GM11168 (cell line): ENCODE data around the gene TMSB10.

ENCODE experiments used
- in situ Hi-C: fragments of 300-500 bp; cut with MboI; formaldehyde crosslinking; loops from one replicate; pipeline ENCODE4 v1.12.0; 2022; ENCODE audit warnings: low sequenced_read_pairs; ENCODE audit not compliant: unreplicated experiment

TMSB10 gene

DNA sequence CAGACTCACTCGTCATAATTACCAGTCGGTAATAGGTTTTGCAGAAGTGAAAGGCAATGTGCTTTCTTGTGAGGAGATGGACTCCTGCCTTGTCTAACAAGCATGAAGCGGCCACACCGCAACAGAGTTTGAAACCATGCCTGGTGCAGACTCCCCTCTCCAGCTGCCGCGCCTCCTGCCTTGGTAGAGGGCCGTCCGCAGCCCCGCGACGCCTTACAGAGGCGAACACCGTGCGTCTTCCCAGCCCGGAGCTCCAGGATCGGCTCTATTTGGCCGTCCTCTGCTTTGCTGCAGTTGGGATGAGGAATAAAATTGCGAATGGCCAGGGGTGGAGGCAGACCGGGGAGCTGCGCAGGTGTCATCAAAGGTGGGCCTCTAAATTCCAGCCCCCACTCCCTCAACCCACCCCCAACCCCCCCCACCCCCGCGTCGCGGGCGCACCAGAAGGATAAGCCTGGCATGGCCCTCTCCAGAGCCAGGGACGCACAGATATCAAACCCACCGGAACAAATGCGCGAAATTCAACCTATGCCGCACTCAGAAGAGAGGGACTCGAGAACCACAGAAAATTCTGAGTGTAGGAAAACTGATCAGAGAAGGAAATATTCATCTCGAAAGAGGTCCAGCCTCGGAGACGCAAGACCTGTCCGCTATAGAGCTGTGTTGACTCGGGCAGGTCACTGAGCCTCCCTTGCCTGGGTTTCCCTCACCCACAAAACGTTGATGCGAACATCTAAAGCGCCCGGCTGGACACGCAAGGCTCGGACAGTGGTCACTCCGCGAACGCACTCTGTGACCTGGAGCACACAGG, 25.7 kb upstream of the TMSB10 start:
- in situ Hi-C loops, result no loop called here

GRCh38 chr2:84880395-84880644, 25.1 kb upstream of the TMSB10 start:
- in situ Hi-C loops, result no loop called here

- in situ Hi-C loops, result no loop called here
Measured at GRCh38 chr2:84880645-84881521, 24.6 kb upstream of the TMSB10 start, which contains the start of gene TRABD2A. Gene TRABD2A (minus strand): TSS chr2:84881084. CDS start chr2:84881039, 45 bp downstream.

DNA sequence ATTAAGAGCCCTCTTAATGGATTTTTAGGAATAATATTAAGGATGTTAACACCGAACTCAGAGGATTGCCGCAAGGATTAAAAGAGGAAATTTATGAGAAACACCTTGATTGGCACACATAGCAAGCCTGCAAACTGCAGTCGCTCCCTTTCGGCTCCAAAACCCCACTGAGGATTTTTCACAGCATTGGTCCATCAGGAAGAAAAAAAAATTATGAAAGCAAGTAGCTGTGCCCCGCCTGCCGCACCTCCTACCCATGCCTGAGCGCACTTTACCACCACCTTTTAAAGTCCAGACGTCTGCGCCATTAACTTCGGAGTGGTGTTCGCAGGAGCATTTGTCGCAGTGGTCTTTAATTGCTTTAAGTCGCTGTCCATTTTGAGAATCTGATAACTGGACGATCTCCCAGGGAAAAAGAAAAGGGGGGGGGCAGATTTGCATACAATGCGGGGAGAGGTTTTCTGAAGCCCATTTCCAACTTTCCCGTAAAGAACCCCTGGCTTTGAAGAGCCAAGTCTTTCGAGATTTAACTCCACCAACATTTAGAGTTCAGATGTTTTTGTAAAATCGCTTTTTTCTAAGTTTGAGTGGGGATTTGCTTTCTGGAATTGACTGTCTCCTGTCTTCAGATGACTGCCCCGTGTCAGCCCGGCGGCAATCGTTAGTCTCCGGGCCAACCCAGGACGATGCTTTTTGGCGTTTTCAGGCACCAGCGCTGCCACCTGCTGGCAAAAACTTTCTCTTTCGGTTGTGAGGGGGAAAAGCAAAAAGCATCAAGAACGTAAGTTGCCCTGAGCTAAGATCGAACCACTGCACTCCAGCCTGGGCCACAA, 23.7 kb upstream of the TMSB10 start:
- in situ Hi-C loops, result no loop called here

GRCh38 chr2:84882414-84882738, 23.1 kb upstream of the TMSB10 start:
- in situ Hi-C loops, result no loop called here

GRCh38 chr2:84882775-84883550, 22.5 kb upstream of the TMSB10 start:
- in situ Hi-C loops, result no loop called here

GRCh38 chr2:84884449-84884848, 21.0 kb upstream of the TMSB10 start:
- in situ Hi-C loops, result no loop called here

GRCh38 chr2:84885111-84885510, 20.3 kb upstream of the TMSB10 start:
- in situ Hi-C loops, result no loop called here

DNA sequence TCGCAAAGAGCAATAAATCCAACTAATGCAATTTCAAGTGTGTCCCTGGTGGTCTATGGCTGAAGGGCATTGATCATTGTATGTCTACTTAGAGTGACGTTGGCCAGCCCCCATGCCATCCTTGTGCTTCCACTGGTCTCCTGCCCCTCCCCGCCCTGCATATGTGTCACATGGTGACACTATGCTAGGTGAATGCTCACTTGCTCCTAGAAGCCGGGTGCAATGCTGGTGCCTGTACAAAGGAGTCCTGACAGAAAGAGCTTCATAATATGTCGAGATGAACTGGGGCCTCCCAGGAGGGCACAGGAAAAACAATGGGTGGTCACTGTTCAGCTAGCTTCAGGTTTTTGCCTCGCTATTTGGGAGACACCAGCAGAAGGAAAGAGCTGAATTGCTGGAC, 18.7 kb upstream of the TMSB10 start:
- in situ Hi-C loops, result no loop called here

- in situ Hi-C loops, result no loop called here
Measured at GRCh38 chr2:84888401-84889276, 16.8 kb upstream of the TMSB10 start.

GRCh38 chr2:84889332-84889731, 16.1 kb upstream of the TMSB10 start:
- in situ Hi-C loops, result no loop called here

DNA sequence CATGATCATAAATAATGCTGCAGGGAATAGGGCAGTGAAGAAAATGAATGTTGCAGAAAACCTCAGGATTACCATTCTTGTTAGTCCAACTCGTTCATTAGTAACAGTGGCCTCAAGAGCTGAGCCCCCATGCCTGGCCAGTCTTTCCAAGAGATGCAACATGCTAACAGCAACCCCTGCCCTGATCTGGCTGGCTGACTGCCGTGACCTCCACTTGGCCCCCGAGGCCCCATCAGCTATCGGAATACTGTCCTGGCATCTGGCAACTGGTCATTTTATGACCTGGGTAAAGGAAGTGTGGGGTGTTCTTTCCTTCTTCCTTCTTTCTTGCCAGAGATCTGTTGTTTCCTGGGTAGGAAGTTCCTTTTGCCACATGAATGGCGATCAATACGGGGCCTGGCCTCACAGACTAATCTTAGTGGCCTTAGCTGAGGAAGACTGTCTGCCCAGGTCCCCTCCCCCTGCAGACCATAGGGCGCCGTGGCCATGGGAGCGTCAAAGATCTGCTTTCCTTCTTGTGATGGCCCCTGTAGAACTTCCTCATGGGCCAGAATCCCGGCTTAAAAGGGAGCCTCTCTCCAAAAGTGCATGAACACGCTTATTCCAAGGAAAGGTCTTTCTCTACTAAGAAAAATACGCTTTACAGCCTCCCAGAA, 14.0 kb upstream of the TMSB10 start:
- in situ Hi-C loops, result no loop called here

GRCh38 chr2:84894131-84894586, 11.3 kb upstream of the TMSB10 start:
- in situ Hi-C loops, result no loop called here

GRCh38 chr2:84894758-84895520, 10.5 kb upstream of the TMSB10 start:
- in situ Hi-C loops, result no loop called here

GRCh38 chr2:84896567-84896966, 8.9 kb upstream of the TMSB10 start:
- in situ Hi-C loops, result no loop called here

- in situ Hi-C loops, result no loop called here
Measured at GRCh38 chr2:84897773-84898172, 7.7 kb upstream of the TMSB10 start.

DNA sequence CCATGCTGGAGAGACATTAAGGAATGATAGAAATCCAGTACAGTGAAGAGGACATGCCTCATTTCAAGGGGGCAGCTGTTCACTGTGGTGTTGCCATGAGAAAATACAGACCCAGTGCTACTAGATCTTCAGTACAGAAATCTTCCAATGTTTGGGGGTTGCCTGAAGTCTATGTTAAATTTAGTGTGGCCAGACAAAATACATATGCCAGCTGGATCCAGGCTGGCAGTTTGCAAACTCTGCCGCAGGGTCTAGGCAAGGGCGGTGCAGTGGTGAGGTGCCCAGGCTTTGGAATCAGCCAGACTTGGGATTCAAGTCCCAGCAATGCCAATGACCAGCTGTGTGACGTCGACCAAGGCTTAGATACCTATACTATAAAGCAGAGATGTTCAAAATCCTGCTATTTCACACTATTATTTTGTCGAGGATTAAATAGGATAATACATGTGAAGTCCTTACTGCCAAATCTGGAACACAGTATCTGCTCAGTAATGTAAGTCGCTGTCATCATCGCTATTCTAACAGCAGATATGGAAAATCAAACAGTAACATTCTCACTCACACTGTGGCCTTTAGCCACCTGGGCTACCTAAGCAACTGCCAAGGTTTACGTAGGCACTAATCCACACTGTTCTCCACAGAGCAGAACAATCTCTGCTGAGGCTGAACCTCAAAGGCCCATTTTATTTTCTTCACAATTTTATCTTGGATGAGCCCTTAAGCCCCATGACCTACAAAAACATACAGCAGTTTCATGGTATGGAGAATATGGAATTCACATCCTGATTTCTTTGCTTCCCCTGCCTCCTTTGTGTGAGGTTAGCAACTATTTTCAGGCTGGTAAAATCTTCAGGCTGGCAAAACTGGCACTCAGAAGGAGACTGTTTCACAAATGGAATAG, 5.9 kb upstream of the TMSB10 start:
- in situ Hi-C loops, result no loop called here
